AG04450 (cell line): ENCODE results near the gene EPB41L2. TPM values are rescaled to one million over a fixed set of nuclear protein-coding genes. Genes with fewer than 3 reads are reported as not detected.

Experiments
- CTCF ChIA-PET: fragments of 300-600, 350-600 bp; formaldehyde crosslinking; extraction: SDS; loops from one replicate; lab custom pipeline; 2022; ENCODE audit warnings: antibody characterized with exemption, inconsistent platforms; lab: Charles Lee
- POLR2A ChIA-PET: fragments of 350-600 bp; formaldehyde crosslinking; extraction: SDS; loops from one replicate; lab custom pipeline; 2021; ENCODE audit warnings: antibody characterized with exemption, inconsistent platforms; lab: Yijun Ruan, JAX
- DNase-seq: peaks from one replicate; pipeline ENCODE4 v3.0.0-alpha.2; 2011; ENCODE audit warnings: low read depth, low spot score
- H3K27ac ChIP-seq: one replicate; pipeline ENCODE4 v1.5.1; 2012; ENCODE audit warnings: low read depth, low read length, control low read depth
- H3K27me3 ChIP-seq: one replicate; pipeline ENCODE4 v1.6.0; 2012; ENCODE audit warnings: low read length; ENCODE audit not compliant: control insufficient read depth, insufficient read depth
- H3K4me3 ChIP-seq: 2 replicates; pipeline ENCODE4 v1.5.1; 2011; ENCODE audit warnings: mild to moderate bottlenecking, low read depth, low read length, control low read depth
- H3K9me3 ChIP-seq: 2 replicates; pipeline ENCODE4 v1.5.1; 2012; ENCODE audit warnings: low read length; ENCODE audit not compliant: control insufficient read depth, insufficient read depth
- polyA plus RNA-seq: library from polyadenylated mRNA; depleted of rRNA; stranded (reverse); fragments of >200 nt; gene quantifications from 2 replicates; pipeline ENCODE4 v1.2.3, GENCODE V29; 2011
- TF ChIP-seq, protein P1 (sequence below): IDR thresholded peaks from 2 replicates; pipeline ENCODE4 v1.5.1; 2011; ENCODE audit warnings: low read depth, low read length, control low read depth, inconsistent platforms

The EPB41L2 gene
- polyA plus RNA-seq, 1 experiment = 165 TPM

DNA sequence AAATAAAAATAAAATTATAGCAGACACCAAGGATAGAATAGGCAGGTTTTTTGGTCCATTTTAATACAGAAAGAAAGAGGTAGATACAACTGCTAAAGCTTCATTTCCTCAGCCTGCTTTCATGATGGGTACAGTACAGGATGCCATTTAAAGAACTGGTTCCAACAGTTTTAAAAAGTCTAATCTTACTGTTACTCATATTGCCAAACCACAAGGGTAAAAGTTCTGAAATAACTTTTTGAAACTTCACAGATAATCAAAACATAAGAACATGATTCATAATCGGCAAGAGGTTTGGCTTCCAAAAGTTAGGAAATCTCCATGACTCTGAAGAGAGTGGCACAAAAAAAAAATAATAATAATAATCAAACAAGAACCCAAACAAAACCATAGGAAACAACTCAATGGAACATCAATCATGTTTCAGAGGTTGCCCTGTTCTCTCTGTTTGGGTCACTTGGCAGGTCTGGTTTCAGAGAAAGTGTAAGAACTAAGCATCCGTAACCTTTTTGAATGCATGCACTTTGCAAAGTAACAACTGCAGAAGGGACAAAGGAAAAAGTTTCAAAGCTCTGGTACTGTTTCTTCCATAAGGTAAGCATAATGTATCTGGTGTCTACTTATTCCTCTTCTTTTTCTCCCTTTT, 156.2 kb downstream of the EPB41L2 start:
- Histone ChIP-seq H3K9me3 (no peaks in the 10 kb centered on the region), H3K27ac (peak overlapping the region; percentile 47), H3K4me3 (no peak overlapping the region), H3K27me3 (no peaks in the 10 kb centered on the region)
- DNase-seq = peak; percentile 18
- POLR2A ChIA-PET = interaction anchor here (2.3 kb wide), 1 partner anchor 16 kb away, joined by 14 read pairs; no protein-coding TSS in a partner anchor
- CTCF ChIA-PET = interaction anchor here (1.3 to 1.9 kb wide), 2 partner anchors 16 to 22 kb away, joined by 4 read pairs; no protein-coding TSS in a partner anchor
- TF ChIP-seq, protein P1, sequence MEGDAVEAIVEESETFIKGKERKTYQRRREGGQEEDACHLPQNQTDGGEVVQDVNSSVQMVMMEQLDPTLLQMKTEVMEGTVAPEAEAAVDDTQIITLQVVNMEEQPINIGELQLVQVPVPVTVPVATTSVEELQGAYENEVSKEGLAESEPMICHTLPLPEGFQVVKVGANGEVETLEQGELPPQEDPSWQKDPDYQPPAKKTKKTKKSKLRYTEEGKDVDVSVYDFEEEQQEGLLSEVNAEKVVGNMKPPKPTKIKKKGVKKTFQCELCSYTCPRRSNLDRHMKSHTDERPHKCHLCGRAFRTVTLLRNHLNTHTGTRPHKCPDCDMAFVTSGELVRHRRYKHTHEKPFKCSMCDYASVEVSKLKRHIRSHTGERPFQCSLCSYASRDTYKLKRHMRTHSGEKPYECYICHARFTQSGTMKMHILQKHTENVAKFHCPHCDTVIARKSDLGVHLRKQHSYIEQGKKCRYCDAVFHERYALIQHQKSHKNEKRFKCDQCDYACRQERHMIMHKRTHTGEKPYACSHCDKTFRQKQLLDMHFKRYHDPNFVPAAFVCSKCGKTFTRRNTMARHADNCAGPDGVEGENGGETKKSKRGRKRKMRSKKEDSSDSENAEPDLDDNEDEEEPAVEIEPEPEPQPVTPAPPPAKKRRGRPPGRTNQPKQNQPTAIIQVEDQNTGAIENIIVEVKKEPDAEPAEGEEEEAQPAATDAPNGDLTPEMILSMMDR = no peak

DNA sequence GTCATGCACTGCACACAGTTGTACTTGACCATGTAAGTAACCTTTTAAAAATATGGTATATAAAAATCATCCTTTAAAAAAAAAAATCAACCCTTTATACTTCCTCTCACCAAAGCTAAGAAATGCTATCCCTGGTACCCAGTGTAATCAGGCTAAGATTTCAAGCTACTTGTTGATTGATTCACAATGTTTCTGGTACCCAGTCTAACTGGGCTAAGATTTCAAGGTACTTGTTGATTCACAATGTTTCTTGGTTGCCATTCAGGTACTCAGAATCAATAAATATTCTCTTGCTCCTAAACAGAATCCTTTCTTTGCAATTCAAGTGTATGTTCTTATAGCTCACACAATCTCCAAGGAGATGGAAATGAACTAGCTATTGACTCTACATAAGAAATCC, 159.4 kb downstream of the EPB41L2 start:
- no peak for DNase-seq
- Histone ChIP-seq H3K9me3 (no peaks in the 10 kb centered on the region), H3K27ac (no peak overlapping the region), H3K27me3 (no peaks in the 10 kb centered on the region), H3K4me3 (no peak overlapping the region)
- POLR2A ChIA-PET = no interaction called here
- TF ChIP-seq, protein P1 = no peak
- CTCF ChIA-PET = no interaction called here

DNA sequence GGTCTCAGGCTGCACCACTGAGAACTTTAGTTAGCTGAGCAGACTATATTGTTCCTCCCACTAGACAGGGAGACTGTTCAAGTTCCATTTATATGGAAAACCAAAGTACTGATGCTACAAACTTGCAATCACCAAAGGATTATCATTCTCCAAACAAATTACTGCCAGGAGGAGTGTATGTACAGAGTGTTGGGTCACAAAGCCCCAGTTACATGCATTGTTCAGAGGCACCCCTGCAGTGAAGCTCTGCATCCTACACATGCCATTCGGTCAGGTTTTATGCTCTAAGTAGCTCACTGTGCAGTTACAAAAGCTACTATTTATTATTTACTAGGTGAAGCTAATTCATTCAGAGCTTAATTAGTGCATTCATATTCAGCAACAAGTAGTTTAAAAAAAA, 160.0 kb downstream of the EPB41L2 start:
- Histone ChIP-seq H3K27me3 (no peaks in the 10 kb centered on the region), H3K9me3 (no peaks in the 10 kb centered on the region), H3K27ac (no peak overlapping the region), H3K4me3 (no peak overlapping the region)
- DNase-seq = no peak
- TF ChIP-seq, protein P1 = no peak
- CTCF ChIA-PET = interaction anchor here (0.6 to 1.5 kb wide), 3 partner anchors 19 to 1153 kb away, joined by 3 to 5 read pairs (median 3); no protein-coding TSS in a partner anchor
- POLR2A ChIA-PET = interaction anchor here (0.6 kb wide), 1 partner anchor 725 kb away, joined by 7 read pairs; the partner anchor contains the start of gene MED23

DNA sequence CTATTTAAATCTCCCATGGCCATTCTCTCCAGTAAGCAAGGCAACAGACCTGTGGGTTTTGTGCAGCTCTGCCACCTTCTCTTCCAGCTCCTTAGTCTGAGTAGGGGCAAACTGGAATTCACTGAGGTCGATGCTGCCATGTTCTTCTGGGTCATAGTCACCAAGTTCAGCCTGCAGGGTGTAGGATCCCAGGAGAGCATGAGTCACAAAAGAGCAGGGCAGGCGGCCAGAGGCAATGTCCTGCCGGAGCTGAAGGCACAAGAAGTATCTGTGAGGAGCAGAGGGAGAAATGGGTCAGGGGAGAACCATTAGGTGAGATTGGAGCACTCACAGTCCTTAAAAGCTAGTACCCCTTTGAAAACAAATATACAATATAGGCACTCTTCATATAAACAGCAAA, 162.1 kb downstream of the EPB41L2 start:
- Histone ChIP-seq H3K27ac (no peak overlapping the region), H3K9me3 (no peaks in the 10 kb centered on the region), H3K4me3 (no peak overlapping the region), H3K27me3 (no peaks in the 10 kb centered on the region)
- POLR2A ChIA-PET = no interaction called here
- TF ChIP-seq, protein P1 = no peak
- DNase-seq = peak; percentile 8
- CTCF ChIA-PET = interaction anchor here (1.5 kb wide), 1 partner anchor 16 kb away, joined by 8 read pairs; no protein-coding TSS in a partner anchor

DNA sequence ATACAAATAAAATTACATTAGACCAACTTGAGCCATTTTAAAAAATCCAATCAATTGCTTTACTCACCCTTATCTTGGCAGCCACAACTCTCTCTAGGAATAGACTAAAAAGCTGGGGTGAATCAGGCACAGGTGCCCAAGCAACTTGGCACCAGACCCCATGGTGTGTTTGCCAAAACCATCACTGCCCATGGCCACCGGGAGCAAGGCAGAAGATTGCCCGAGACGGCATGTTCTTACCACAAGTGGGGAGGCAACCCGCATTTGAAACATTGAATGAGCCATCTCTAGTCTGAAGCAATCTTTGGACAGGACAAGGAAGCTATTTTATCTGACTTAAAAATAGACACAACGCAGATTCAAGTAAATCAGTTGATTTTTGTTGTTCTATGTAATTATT, 166.8 kb downstream of the EPB41L2 start:
- CTCF ChIA-PET = no interaction called here
- no peak for DNase-seq
- POLR2A ChIA-PET = no interaction called here

More for the DNA sequence above, 166.8 kb downstream of the EPB41L2 start:
- TF ChIP-seq, protein P1 = no peak
- no peak overlapping the region for H3K27ac ChIP-seq
- no peaks in the 10 kb centered on the region for H3K9me3 ChIP-seq
- no peak overlapping the region for H3K4me3 ChIP-seq
- no peaks in the 10 kb centered on the region for H3K27me3 ChIP-seq
